Stimulated activated effector memory CD8-positive, alpha-beta T cell treated with anti-CD3 and anti-CD28 coated beads, Interleukin-12 subunit alpha, Interleukin-12 subunit beta, amount 100 ng/mL, for 72 hours (primary cell): ENCODE results near the gene MYD88.

Experiments
- ATAC-seq: fragments of 150-1000 bp; cut with Tn5 transposase; 2 replicates; pipeline ENCODE4 v1.10.0; 2021
- DNase-seq, 2 donors: peaks; one replicate each; pipeline ENCODE4 v3.0.0; 2021 to 2022; ENCODE audit warnings: low spot score in 2 of 2
- H3K27ac Mint-ChIP-seq: one replicate; pipeline ENCODE4 v1.8.0; 2022; ENCODE audit warnings: mild to moderate bottlenecking, mixed read lengths
- H3K36me3 Mint-ChIP-seq: one replicate; pipeline ENCODE4 v1.8.0; 2022; ENCODE audit warnings: mild to moderate bottlenecking, mixed read lengths
- H3K4me1 Mint-ChIP-seq: one replicate; pipeline ENCODE4 v1.8.0; 2022; ENCODE audit warnings: mixed read lengths
- H3K4me3 Mint-ChIP-seq: one replicate; pipeline ENCODE4 v1.8.0; 2022; ENCODE audit warnings: mild to moderate bottlenecking, mixed read lengths
- H3K9me3 Mint-ChIP-seq: one replicate; pipeline ENCODE4 v1.8.0; 2022; ENCODE audit warnings: mixed read lengths

Gene MYD88

GRCh38 chr3:38108649-38109579, 29.5 kb upstream of the MYD88 start:
- DNase-seq: no peak
- no peaks in the 10 kb centered on the region for H3K4me1 Mint-ChIP-seq

GRCh38 chr3:38109580-38110313, 28.7 kb upstream of the MYD88 start:
- Mint-ChIP-seq H3K4me3 (no peak overlapping the region), H3K36me3 (no peaks in the 10 kb centered on the region), H3K9me3 (peaks cover 8% of the 10 kb centered on the region), H3K27ac (peak overlapping the region; percentile 82), H3K4me1 (no peaks in the 10 kb centered on the region)
- ATAC-seq (no peak), DNase-seq (no peak)

More at GRCh38 chr3:38108649-38109579, 29.5 kb upstream of the MYD88 start:
- Mint-ChIP-seq H3K4me3 (no peak overlapping the region), H3K27ac (no peak overlapping the region), H3K9me3 (peaks cover 11% of the 10 kb centered on the region), H3K36me3 (no peaks in the 10 kb centered on the region)
- no peak for ATAC-seq

GRCh38 chr3:38110314-38111050, 28.0 kb upstream of the MYD88 start:
- H3K4me3 Mint-ChIP-seq: no peak overlapping the region
- peak overlapping the region; percentile 82 for H3K27ac Mint-ChIP-seq
- H3K36me3 Mint-ChIP-seq: no peaks in the 10 kb centered on the region
- peaks cover under 1% of the 10 kb centered on the region for H3K4me1 Mint-ChIP-seq
- ATAC-seq (no peak), DNase-seq (no peak)
- H3K9me3 Mint-ChIP-seq: peaks cover 4% of the 10 kb centered on the region

DNA sequence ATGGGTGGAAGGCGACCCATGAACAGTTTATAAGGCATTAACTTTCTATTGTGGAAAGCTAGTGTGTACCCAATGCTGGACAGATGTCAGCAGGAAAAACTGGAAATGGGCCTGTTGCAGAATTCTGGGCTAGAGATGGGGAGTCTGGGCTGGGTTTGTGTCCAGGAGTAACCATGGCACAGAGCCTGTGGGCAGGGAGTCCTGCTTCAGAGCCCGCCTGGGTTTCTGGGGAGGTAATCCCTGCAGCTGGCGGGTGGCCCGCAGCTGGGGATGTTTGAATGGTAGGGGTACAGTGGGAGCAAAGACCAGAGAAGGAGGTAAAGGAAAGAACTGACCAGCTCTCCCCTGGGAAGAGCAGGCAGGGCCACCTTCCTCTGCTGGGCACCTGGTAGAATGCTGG, 27.3 kb upstream of the MYD88 start:
- ATAC-seq: no peak
- Mint-ChIP-seq H3K4me1 (peaks cover 6% of the 10 kb centered on the region), H3K27ac (no peak overlapping the region), H3K4me3 (no peak overlapping the region), H3K36me3 (no peaks in the 10 kb centered on the region), H3K9me3 (no peaks in the 10 kb centered on the region)
- DNase-seq: no peak

DNA sequence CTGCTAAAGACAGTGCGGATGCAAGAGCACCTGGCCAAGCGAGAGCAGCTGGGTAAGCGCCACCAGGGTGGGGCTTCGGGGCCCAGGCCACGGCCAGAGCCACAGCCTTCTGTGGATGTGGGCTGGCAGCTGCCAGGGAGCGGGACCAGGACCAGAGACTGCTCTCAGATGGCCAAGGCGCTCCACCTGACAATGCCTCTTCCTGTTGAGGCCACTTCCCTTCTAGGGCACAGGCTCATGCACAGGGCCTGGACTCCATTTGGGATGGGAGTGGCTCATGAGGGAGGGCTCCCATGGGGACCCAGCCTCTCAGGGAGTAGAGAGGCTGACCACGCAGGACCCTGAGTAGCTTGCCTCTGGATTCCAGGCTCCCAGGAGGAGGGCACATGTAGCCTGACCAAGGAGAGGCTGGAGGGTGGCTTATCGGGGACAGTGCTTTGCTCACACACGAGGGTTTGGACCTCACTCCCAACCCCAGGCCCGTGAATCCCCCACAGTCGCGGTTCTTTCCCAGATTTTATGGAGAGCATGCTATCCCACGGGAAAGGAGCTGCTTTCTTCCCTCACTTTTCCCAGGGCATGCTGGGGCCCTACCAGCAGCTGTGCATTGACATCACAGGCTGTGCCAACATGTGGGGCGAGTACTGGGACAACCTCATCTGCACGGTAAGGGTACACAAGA, 26.6 kb upstream of the MYD88 start:
- no peak for ATAC-seq
- DNase-seq: no peak
- Mint-ChIP-seq H3K4me1 (peaks cover 6% of the 10 kb centered on the region), H3K4me3 (no peak overlapping the region), H3K36me3 (no peaks in the 10 kb centered on the region), H3K27ac (no peak overlapping the region), H3K9me3 (no peaks in the 10 kb centered on the region)

- Mint-ChIP-seq H3K36me3 (no peaks in the 10 kb centered on the region), H3K4me1 (peaks cover 6% of the 10 kb centered on the region), H3K9me3 (no peaks in the 10 kb centered on the region), H3K27ac (no peak overlapping the region), H3K4me3 (no peak overlapping the region)
- DNase-seq: no peak
- ATAC-seq: no peak
Observed at GRCh38 chr3:38112378-38112761, 26.1 kb upstream of the MYD88 start.

DNA sequence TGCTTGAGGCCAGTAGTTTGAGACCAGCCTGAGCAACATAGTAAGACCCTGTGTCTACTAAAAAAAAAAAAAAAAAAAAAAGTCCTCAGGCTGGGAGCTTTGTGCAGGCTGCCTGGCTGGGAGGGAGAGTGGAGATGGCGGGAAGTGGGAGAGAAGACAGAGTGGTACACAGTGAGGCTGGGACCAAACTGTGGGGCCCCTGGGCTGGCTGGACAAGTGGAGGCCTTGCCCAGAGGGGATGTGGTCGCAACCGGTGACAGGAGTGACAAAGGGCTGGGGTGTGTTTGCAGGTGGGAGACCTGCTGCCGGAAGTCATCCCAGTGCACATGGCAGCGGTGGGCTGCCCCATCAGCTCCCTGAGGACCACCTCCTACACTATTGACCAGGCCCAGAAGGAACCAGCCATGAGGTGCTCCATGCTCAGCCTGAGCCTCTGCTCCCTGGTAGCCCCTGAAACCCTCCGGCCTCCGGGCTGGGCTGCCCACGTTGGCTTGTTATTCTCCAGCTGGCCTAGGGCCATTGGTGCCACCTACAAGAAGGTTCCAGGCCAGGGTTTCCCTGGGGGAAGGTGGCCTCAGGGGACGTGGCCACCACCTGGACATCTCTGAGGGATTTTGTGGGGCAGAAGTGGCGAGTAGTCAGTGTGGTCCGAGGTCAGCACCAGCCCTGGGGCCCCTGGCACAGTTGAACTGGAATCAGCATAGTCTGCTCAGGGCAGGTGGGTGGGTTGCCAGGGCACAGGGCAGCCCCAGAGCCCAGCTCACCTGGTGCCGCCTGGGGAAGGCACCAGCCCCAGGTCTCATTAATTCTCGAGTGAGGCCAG, 24.2 kb upstream of the MYD88 start:
- no peak overlapping the region for H3K4me3 Mint-ChIP-seq

GRCh38 chr3:38114875-38115644, 23.4 kb upstream of the MYD88 start:
- Mint-ChIP-seq H3K9me3 (no peaks in the 10 kb centered on the region), H3K4me3 (no peak overlapping the region), H3K36me3 (peaks cover 7% of the 10 kb centered on the region), H3K27ac (peak overlapping the region; percentile 55), H3K4me1 (peaks cover 18% of the 10 kb centered on the region)
- ATAC-seq (no peak), DNase-seq (no peak)

More for the DNA sequence above, 24.2 kb upstream of the MYD88 start:
- ATAC-seq (no peak), DNase-seq (no peak)
- Mint-ChIP-seq H3K9me3 (no peaks in the 10 kb centered on the region), H3K4me1 (peaks cover 18% of the 10 kb centered on the region), H3K27ac (no peak overlapping the region), H3K36me3 (peaks cover 7% of the 10 kb centered on the region)

DNA sequence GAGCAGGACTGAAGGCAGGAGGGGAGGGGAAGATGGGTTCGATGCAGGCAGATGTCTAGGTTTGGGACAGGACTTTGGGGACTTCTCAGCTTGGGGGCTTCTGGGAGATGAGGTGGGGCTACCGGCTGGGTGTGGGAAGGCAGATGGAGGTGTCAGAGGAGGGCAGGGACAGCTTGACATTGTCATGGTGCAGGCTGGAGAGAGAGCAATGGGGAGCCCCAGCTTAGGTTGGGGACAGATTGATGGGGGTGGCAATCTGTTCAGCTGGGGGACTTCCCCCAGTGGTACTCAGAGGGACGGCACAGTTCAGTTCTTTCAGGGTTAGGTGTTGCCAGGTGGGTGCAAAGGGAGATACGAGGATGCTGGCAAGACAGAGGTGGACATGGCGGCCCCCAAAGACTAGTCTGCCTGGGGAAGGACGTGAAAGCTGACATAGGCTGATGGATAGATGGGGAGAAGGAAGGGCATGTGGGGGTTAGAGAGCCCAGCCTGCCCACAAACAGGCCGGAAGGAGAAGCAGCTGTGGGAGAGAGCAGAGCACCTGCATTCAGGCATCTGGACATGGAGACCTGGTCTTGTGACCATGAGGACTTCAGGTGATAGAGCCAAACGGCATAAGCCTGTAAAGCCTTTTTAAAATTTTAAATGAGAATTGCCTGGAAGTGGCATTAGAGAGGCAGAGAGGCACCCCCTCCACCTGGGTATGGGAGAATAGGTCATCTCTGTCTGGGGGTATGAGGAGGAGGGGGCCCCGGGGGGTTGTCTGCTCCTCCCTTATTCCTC, 22.6 kb upstream of the MYD88 start:
- Mint-ChIP-seq H3K9me3 (no peaks in the 10 kb centered on the region), H3K36me3 (peaks cover 13% of the 10 kb centered on the region), H3K27ac (peak overlapping the region; percentile 55), H3K4me1 (peaks cover 18% of the 10 kb centered on the region), H3K4me3 (no peak overlapping the region)
- ATAC-seq (no peak), DNase-seq (no peak)

DNA sequence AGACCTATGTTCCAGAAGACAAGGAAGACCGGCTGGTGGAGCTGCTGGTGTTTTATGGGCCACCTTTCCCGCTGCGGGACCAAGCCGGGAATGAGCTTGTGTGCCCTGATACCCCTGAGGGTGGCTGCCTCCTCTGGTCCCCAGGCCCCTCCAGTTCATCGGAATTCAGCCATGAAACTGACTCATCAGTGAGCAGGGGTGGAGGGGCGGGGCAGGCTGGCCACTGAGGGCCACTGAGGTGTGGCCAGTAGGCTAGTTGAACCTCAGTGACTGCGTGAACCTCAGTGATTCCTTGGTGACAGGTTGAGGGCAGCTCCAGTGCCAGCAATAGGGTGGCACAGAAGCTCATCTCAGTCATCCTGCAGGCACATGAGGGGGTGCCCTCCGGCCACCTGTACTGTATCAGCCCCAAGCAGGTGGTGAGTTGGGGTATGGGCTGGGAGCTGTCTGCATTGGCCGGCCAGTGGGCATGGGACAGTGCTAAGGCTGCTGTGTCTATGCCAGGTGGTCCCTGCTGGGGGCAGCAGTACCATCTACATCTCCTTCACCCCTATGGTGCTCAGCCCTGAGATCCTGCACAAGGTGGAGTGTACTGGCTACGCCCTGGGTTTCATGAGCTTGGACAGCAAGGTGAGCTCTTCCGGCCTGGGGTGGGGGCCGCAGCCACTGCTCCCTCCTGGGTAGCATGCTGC, 21.8 kb upstream of the MYD88 start:
- Mint-ChIP-seq H3K36me3 (peaks cover 18% of the 10 kb centered on the region), H3K27ac (no peak overlapping the region), H3K9me3 (no peaks in the 10 kb centered on the region), H3K4me1 (peaks cover 18% of the 10 kb centered on the region), H3K4me3 (no peak overlapping the region)
- DNase-seq: no peak
- ATAC-seq: no peak

GRCh38 chr3:38117163-38117716, 21.2 kb upstream of the MYD88 start:
- H3K4me3 Mint-ChIP-seq: no peak overlapping the region
- peaks cover 22% of the 10 kb centered on the region for H3K36me3 Mint-ChIP-seq
- no peaks in the 10 kb centered on the region for H3K9me3 Mint-ChIP-seq
- peaks cover 18% of the 10 kb centered on the region for H3K4me1 Mint-ChIP-seq
- no peak for ATAC-seq
- no peak for DNase-seq
- H3K27ac Mint-ChIP-seq: no peak overlapping the region

DNA sequence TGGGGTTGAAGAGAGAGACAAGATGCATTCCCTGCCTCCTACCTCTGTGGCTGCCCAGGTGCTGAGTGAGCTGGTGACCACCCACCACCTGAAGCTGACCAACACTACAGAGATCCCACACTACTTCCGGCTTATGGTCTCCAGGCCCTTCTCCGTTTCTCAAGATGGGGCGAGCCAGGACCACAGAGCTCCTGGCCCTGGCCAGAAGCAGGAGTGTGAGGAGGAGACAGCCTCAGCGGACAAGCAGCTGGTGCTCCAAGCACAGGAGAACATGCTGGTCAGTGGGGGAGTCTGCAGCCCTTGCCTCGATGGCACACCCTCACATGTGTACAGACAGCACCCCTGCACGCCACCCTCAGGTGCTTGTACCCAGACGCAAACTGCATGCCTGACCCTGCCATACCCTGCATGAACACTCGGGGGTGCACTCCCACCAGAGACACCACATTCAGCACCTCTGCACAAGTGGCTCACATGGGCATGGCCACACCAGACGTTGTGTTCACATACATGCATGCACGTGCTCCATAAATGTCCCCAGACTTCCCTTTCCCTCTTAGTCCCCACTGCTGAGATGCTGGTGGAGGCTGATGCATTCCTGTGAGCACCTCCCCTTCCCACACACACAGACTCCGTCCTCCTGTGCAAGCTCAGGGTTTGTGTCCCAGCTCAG, 20.6 kb upstream of the MYD88 start:
- ATAC-seq (peak; percentile 79), DNase-seq (peak; percentile 65 to 87)
- H3K4me1 Mint-ChIP-seq: peaks cover 18% of the 10 kb centered on the region
- no peak overlapping the region for H3K4me3 Mint-ChIP-seq
- H3K36me3 Mint-ChIP-seq: peaks cover 28% of the 10 kb centered on the region
- peak overlapping the region; percentile 93 for H3K27ac Mint-ChIP-seq
- no peaks in the 10 kb centered on the region for H3K9me3 Mint-ChIP-seq
